Stimulated activated CD8-positive, alpha-beta memory T cell treated with anti-CD3 and anti-CD28 coated beads, Interleukin-4, amount 100 ng/mL, for 4 hours (primary cell): Measurements from ENCODE around the gene FILIP1.

ENCODE experiments used
- DNase-seq, 2 donors: peaks; one replicate each; pipeline ENCODE4 v3.0.0-alpha.2; 2020; ENCODE audit warnings: low read depth in 2 of 2, low spot score in 1 of 2

The FILIP1 gene

GRCh38 chr6:75278474-75279077, 215.0 kb downstream of the FILIP1 start:
- no peak for DNase-seq

DNA sequence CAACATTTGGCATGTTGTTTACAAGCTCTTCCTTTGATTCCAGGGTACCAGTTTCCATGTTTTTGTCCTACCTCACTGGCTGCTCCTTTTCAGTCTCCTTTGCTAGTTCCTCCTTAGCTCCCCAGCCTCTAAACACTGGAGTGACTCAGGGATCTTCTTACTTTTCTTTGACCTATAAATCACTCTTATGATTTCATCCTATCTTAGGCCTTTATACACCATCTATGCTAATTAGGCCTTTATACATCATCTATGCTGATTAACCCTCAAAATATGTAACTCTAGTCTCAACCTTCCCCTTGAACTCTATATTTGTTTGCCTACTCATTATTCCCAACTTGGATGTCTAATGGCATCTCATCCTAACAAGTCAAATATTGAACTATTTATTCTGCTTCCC, 218.5 kb downstream of the FILIP1 start:
- DNase-seq = no peak

GRCh38 chr6:75273009-75273408, 220.6 kb downstream of the FILIP1 start:
- no peak for DNase-seq

DNA sequence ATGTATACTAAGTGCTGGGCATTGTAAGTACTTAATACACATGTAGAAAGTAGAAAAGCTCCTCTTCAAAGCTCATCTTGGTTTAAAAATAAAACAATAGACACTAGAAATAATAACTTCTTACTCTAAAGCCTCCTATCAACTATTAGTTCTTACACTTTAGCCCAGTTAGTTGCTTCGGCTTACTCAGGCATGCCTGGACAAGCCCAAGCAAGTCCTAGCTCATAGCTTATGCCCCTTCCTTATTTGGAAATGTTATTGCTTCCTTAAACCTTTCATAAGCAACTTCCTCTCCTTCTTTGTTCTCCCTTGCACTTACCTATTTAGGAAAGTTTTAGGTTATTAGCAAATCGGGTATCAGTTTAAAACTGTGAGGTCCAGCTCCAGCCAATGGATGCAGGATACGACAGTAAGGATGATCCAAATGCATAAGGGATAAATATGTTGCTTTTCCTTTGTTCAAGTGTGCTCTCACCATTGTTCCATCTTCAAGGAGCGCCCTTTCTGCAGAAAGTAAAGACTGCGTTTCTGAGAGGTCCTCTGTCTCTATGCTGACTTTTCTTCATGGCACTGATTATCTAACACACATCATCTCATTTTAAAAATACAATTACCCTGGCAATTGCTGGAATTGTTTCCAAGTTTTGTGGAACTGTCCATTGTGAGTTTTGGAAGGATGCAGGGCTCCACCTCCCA, 221.3 kb downstream of the FILIP1 start:
- DNase-seq = no peak

DNA sequence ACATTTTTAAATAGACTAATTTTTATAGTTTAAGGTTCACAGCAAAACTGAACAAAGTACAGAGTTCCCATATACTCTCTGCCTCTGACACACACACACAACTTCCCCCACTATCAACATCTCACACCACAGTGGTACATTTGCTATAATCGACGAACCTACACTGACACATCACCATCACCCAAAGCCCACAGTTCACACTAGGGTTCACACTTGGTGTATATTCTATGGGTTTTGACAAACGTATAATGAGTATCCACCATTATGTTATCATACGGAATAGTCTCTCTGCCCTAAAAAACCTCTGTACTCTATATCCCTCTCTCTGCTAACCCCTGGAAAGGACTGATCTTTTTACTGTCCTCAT, 224.6 kb downstream of the FILIP1 start:
- no peak for DNase-seq

GRCh38 chr6:75268121-75268987, 225.2 kb downstream of the FILIP1 start:
- DNase-seq = no peak

- no peak for DNase-seq
These were observed 226.1 kb downstream of the FILIP1 start for GRCh38 chr6:75267461-75267860.

- DNase-seq = no peak
These were observed 226.8 kb downstream of the FILIP1 start for GRCh38 chr6:75266716-75267291.

GRCh38 chr6:75263401-75263750, 230.2 kb downstream of the FILIP1 start:
- DNase-seq = no peak

DNA sequence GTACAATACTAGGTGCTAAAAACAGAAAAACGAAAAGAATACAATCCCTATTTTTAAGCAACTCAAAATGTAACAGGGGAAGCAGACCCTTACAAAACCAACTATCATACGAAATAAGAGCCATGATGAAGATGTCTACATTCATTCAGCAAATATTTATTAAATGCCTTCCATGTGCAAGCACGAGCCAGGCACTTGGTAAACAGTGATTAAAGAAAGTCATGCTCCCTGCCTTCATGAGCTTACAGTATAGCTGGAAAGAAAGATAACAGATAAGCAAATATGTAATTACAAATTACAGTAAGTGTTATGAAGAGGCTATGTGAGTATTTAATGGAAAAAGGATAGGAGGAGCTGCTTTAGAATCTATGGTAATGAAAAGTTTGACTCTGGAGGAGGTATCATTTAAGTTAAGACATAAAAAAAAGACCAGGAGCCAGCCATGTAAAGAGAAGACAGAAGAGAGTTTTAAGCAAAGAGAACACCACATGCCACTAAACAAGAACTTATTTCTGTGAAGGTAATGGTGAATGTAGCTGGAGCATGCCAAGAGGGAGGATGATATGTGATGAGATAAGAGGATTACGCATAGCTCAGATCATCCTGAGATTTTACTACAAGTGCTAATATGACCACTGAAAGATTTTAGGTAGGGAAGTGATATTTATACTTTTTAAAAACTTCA, 230.7 kb downstream of the FILIP1 start:
- DNase-seq = no peak

DNA sequence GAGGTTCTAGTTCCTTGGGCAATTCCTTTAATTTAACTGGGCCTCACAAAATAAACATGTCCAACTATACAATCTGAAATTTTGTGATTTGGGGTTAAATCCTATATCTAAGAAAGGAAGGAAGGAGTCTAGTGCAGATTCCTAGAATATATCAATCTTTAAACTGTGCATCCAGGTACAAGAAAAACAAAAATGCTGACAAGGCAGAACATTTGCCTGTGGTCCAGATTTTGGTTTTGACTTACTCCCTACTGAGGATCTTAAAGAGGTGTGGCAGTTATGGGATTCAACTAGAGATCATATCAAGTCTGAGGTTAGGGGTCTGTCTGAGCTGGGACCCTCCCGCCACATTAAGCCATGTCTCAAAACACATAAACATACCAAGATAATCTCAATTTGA, 232.3 kb downstream of the FILIP1 start:
- DNase-seq = no peak

GRCh38 chr6:75257343-75258087, 236.1 kb downstream of the FILIP1 start:
- no peak for DNase-seq

GRCh38 chr6:75250552-75250951, 243.0 kb downstream of the FILIP1 start:
- DNase-seq = no peak

GRCh38 chr6:75249837-75250236, 243.8 kb downstream of the FILIP1 start:
- DNase-seq = no peak

- no peak for DNase-seq
These were observed 247.2 kb downstream of the FILIP1 start for GRCh38 chr6:75246386-75246785.

DNA sequence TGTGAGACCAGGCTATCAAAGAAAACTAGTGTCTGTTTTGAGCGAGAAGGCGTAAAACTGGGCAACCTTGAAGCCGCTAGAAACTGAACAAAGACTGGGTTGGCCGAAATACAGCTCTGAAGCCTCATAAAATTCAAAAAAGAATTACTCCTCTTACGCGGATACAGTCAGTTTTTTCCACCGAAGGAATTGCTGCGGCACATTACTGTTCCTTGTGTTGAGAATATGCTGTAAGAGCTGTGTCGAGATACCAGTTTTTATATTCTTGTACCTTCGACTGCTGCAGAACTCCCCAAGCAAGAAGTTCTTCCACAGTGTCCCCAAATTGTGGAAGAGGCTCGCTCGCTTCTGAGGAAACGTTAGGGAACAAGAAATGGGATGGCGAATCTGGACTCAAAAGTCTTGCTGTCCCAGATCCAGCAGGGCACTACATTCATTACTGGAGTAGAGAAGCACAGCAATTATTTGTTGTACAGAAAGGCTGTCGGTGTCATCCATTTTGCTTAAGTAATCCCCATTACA, 249.5 kb downstream of the FILIP1 start:
- no peak for DNase-seq

DNA sequence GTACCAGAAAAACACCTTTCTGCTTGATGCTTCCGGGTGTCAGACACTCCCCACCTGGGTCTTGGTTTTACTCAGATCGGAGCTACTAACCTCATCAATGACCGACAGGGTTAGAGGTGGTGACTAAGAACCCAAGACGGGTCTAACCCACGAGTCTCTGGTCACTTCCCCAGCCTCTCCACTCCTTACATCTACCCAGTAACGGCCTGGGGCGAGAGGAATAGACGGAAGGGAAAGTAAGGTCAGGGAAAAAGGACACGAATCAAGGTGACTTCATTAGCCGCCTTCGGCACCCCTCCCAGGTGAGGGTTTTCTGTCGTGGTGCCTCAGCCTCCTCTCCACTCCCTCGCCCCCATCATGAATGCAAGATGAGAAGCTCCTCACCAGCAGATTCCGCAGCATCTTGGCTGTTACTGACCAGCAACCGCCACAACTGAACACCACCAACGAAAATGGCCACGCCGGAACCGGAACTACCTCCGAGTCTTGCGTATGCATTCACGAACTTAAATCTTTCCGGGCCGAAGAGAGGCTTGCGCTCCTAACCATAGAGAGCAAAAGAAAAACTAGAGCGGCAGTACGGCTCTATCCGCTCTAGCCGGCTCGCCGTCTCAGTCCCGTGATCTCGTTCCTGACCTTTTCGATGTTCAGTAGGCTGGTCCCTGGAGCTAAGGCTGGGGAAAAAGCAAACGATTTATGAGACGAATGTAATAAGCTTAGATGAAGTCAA, 250.1 kb downstream of the FILIP1 start, which contains the start of gene COX7A2:
COX7A2 (minus strand) TSS at position 469 of the 730 bp plus-strand sequence; CDS start at position 402, 67 bp downstream.
- peak; percentile 68 to 72 for DNase-seq
